GM12892 (cell line): ENCODE data around the gene EEF1AKMT4.

Experiments used
- POLR2A ChIP-seq: IDR thresholded peaks from 2 replicates; pipeline ENCODE4 v1.6.1; 2011; ENCODE audit warnings: low read depth, low read length, control low read depth
- POLR2AphosphoS5 ChIP-seq: IDR thresholded peaks from 2 replicates; pipeline ENCODE4 v1.6.1; 2011; ENCODE audit warnings: low read depth, low read length, control low read depth

GRCh38 chr3:184238246-184238818 lies 11.1 kb upstream of the EEF1AKMT4 start:
- TF ChIP-seq POLR2A = no peak
- no peak for TF ChIP-seq POLR2AphosphoS5
